GM18507 (cell line): ENCODE data around the gene MBNL1.

Source experiments
- DNase-seq: peaks from one replicate; pipeline ENCODE4 v3.0.0; 2011; ENCODE audit warnings: low read depth; ENCODE audit not compliant: insufficient read length; ENCODE audit errors: extremely low spot score
- FAIRE-seq: peaks from 2 replicates; lab custom pipeline; 2011; peaks lifted over from hg19 to GRCh38; lab: Jason Lieb, UNC

The MBNL1 gene

GRCh38 chr3:152268555-152269055 is at the start of gene MBNL1:
Gene MBNL1, plus strand, starts transcription at chr3:152268929. Its CDS starts 31,265 bp downstream, at chr3:152300194.
- FAIRE-seq (peak; percentile 82), DNase-seq (no peak)

GRCh38 chr3:152219216-152219615 is 49.5 kb upstream of the MBNL1 start:
- FAIRE-seq (no peak), DNase-seq (no peak)

GRCh38 chr3:152219769-152220255 is 48.9 kb upstream of the MBNL1 start:
- DNase-seq (no peak), FAIRE-seq (no peak)

- DNase-seq (no peak), FAIRE-seq (peak; percentile 77)
Observed at GRCh38 chr3:152222327-152222726, 46.4 kb upstream of the MBNL1 start.

GRCh38 chr3:152225201-152225600 is 43.5 kb upstream of the MBNL1 start:
- FAIRE-seq, result peak; percentile 24

GRCh38 chr3:152226176-152226575 is 42.6 kb upstream of the MBNL1 start:
- DNase-seq, result no peak
- FAIRE-seq, result no peak

More at GRCh38 chr3:152225201-152225600, 43.5 kb upstream of the MBNL1 start:
- DNase-seq, result no peak

GRCh38 chr3:152227027-152227426 is 41.7 kb upstream of the MBNL1 start:
- no peak for FAIRE-seq
- DNase-seq, result no peak

GRCh38 chr3:152229692-152230091 is 39.0 kb upstream of the MBNL1 start:
- no peak for FAIRE-seq

GRCh38 chr3:152230370-152230769 is 38.4 kb upstream of the MBNL1 start:
- DNase-seq, result no peak
- no peak for FAIRE-seq

More at GRCh38 chr3:152229692-152230091, 39.0 kb upstream of the MBNL1 start:
- no peak for DNase-seq

- FAIRE-seq (no peak), DNase-seq (no peak)
Observed at GRCh38 chr3:152232001-152232400, 36.7 kb upstream of the MBNL1 start.

- FAIRE-seq, result no peak
- no peak for DNase-seq
Observed at GRCh38 chr3:152232679-152233078, 36.0 kb upstream of the MBNL1 start.

- DNase-seq (no peak), FAIRE-seq (no peak)
Observed at GRCh38 chr3:152234657-152235375, 33.9 kb upstream of the MBNL1 start.

- DNase-seq, result no peak
- FAIRE-seq, result peak; percentile 36
Observed at GRCh38 chr3:152235709-152236298, 32.9 kb upstream of the MBNL1 start.

- FAIRE-seq (peak; percentile 83), DNase-seq (no peak)
Observed at GRCh38 chr3:152236716-152237115, 32.0 kb upstream of the MBNL1 start.

GRCh38 chr3:152241142-152242017 is 27.3 kb upstream of the MBNL1 start:
- DNase-seq (no peak), FAIRE-seq (peak; percentile 98)

GRCh38 chr3:152243301-152243711 is 25.4 kb upstream of the MBNL1 start:
- DNase-seq (no peak), FAIRE-seq (peak; percentile 98)

GRCh38 chr3:152243721-152244516 is 24.8 kb upstream of the MBNL1 start:
- no peak for DNase-seq

GRCh38 chr3:152244517-152244888 is 24.2 kb upstream of the MBNL1 start:
- DNase-seq (no peak), FAIRE-seq (peak; percentile 59)

More at GRCh38 chr3:152243721-152244516, 24.8 kb upstream of the MBNL1 start:
- FAIRE-seq, result peak; percentile 53
